ENCODE measurements around the gene FBXL2. TPM values are rescaled to one million over a fixed set of nuclear protein-coding genes. Genes with fewer than 3 reads are reported as not detected.

The FBXL2 gene
- total RNA-seq, 2 experiments from 2014 or later = not detected

DNA sequence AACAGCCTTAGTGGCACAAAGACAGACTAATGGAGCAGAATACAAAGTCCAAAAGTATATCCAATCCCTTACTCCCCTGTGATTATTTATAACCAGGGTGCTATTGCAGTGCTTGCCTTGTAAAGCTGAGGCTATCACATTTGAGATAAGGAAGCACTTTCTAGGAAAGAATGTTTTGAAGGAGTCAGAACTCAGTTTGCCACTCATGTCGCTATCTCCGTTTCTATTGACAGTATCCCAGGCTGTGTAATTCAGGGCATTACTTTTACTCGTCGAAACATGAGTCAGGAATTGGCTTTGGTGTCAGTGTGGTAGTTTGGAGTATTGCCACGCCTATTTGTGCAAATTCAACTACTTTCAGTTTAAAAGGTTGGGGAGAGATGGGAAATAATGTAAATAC, 78.4 kb downstream of the FBXL2 start:
- peaks cover 8% of the 10 kb centered on the region for H3K27me3 Mint-ChIP-seq

DNA sequence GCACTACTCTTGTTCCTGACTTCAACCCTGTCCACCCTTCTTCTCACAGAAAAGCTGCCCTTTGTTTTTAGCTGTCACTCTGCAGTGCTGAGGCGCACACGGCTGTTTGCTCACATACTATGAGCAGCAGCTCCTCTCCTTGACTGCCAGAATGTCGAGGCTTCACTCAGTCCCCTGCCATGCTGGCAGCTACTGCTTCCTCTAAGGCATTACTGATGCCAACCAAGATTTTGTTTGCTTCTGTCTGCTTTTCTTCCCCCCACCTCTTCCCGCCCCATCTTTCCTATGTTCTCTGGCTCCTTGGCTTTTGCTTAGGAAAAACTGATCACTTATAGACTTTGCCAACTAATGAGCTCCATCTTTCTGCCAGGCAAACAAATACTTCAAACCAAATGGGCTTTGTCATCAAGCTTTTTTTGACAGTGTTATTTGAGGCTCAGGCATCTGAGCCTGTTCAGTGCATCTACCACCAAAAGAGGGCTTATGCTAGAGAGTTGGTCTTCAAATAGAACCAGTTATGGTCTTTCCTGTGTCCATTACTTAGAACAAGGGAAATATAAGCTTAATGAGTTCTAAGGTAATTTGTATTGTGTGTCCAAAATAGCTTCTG, 81.0 kb downstream of the FBXL2 start:
- H3K4me1 Mint-ChIP-seq = no peaks in the 10 kb centered on the region
- no peak overlapping the region for H3K27ac Mint-ChIP-seq
- no peak for DNase-seq
- H3K4me3 Mint-ChIP-seq = no peak overlapping the region
- H3K27me3 Mint-ChIP-seq = peaks cover 8% of the 10 kb centered on the region
- H3K36me3 Mint-ChIP-seq = no peaks in the 10 kb centered on the region
- H3K9me3 Mint-ChIP-seq = no peaks in the 10 kb centered on the region

More for the DNA sequence above, 78.4 kb downstream of the FBXL2 start:
- Mint-ChIP-seq H3K4me3 (no peak overlapping the region), H3K9me3 (no peaks in the 10 kb centered on the region), H3K4me1 (no peaks in the 10 kb centered on the region), H3K36me3 (no peaks in the 10 kb centered on the region), H3K27ac (no peak overlapping the region)
- DNase-seq = no peak

DNA sequence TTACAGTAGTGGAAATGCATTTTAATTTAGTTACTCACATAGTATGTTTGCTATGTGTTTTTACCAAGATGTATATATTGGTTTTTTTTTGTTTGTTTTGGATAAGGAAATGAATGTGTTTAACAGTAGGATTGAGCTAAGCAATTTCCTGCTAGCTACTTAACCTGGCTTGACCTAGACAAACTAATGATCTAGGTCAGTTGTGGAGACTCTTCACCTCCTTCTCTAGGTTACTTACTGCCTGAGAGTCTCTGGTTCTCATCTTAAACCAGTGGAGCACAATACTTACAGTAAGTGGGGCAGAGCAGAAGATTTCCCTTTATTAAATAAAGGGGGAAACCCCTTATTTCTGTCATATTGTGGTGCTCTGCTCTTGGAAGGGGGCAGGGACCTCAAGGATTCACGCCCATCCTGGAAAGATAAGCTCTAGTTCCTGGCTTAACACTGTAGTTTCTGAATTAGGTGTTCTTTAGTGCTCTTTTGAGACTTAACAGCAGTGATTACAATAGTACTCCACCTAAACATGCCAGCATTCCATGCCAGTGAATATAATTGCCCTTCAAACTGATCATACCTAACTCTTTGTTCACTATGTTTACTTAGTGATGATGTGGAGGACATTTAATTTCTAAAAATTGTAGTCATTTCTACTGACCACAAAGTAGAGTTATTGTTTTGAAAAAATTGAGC, 83.0 kb downstream of the FBXL2 start:
- H3K4me3 Mint-ChIP-seq = no peak overlapping the region
- peaks cover 8% of the 10 kb centered on the region for H3K27me3 Mint-ChIP-seq
- H3K4me1 Mint-ChIP-seq = no peaks in the 10 kb centered on the region
- no peak for DNase-seq
- H3K36me3 Mint-ChIP-seq = no peaks in the 10 kb centered on the region
- no peaks in the 10 kb centered on the region for H3K9me3 Mint-ChIP-seq
- H3K27ac Mint-ChIP-seq = no peak overlapping the region

DNA sequence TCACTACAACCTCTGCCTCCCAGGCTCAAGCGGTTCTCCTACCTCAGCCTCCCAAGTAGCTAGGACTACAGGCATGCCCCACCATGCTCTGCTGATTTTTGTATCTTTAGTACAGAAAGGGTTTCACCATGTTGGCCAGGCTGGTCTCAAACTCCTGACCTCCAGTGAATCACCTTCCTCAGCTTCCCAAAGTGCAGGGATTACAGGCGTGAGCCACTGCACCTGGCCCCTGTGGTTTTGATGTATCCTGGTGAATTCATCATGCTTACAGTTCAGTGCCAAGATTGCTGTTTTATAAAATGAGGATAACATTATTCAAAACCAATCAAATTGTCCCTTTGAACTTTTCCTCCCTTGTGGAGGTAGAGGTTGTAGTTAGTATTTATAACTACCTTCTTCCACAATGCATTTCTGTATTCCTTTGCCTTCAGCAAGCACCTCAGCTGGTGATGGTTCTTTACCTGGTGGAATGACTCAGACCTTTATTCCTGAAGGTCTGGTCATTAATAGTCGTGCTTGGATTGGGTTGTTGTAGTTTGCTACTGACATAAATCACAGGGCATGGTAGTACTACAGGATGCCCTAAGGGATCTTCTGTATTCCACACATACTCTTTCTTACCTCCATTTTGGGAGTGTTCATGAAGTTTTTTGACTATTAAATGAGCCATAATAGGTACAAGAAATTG, 86.0 kb downstream of the FBXL2 start:
- Mint-ChIP-seq H3K4me1 (no peaks in the 10 kb centered on the region), H3K9me3 (no peaks in the 10 kb centered on the region), H3K27ac (no peak overlapping the region), H3K27me3 (peaks cover 5% of the 10 kb centered on the region), H3K36me3 (no peaks in the 10 kb centered on the region), H3K4me3 (no peak overlapping the region)
- no peak for DNase-seq

DNA sequence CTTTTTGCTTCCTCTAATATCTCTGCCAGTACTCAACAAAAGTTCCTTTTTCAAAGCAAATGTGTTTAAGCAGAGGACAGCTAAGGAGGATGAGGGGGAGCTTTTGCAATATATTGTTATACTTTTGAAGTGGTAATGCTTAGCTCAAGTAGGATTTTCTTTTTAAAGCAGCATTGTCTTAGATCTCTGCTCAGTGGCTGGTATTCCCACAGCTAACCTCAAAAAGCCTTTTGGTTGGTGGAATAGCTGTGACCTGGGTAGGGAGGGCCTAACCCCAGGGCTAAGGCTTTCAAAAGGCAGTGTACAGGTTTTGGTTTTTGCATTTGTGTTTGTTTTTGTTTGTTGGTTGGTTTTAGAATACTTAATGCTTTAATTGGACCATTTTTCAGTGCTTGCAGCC, 86.8 kb downstream of the FBXL2 start:
- Mint-ChIP-seq H3K4me3 (no peak overlapping the region), H3K9me3 (no peaks in the 10 kb centered on the region), H3K27ac (no peak overlapping the region), H3K4me1 (no peaks in the 10 kb centered on the region), H3K36me3 (no peaks in the 10 kb centered on the region), H3K27me3 (peaks cover 5% of the 10 kb centered on the region)
- DNase-seq = no peak

DNA sequence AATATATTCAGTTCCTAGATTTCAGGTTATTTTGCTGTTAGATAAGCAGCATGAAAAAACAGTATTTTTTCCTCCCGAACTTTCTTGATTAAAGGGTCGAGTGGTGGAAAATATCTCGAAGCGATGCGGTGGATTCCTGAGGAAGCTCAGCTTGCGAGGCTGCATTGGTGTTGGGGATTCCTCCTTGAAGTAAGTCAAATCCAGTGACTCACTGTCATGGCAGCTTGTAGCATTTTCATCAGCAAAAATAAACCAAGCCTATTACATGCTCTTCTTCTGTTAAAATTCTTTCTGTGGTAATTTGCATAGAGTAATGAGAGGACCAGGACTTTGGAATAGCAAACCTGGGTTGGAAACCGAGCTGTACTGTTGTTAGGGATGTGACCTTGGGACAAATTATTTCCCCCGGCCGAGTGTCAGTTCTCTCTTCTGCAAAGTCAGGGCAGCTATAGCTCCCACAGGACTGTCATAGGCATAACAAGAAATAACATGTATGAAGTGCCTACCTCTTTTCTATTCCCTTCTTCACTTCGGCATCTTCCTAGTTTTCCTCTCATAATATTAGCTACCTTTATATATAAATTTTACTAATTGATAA, 87.4 kb downstream of the FBXL2 start:
- Mint-ChIP-seq H3K4me1 (no peaks in the 10 kb centered on the region), H3K27me3 (peaks cover 5% of the 10 kb centered on the region), H3K36me3 (no peaks in the 10 kb centered on the region), H3K9me3 (no peaks in the 10 kb centered on the region), H3K27ac (no peak overlapping the region), H3K4me3 (no peak overlapping the region)
- no peak for DNase-seq

DNA sequence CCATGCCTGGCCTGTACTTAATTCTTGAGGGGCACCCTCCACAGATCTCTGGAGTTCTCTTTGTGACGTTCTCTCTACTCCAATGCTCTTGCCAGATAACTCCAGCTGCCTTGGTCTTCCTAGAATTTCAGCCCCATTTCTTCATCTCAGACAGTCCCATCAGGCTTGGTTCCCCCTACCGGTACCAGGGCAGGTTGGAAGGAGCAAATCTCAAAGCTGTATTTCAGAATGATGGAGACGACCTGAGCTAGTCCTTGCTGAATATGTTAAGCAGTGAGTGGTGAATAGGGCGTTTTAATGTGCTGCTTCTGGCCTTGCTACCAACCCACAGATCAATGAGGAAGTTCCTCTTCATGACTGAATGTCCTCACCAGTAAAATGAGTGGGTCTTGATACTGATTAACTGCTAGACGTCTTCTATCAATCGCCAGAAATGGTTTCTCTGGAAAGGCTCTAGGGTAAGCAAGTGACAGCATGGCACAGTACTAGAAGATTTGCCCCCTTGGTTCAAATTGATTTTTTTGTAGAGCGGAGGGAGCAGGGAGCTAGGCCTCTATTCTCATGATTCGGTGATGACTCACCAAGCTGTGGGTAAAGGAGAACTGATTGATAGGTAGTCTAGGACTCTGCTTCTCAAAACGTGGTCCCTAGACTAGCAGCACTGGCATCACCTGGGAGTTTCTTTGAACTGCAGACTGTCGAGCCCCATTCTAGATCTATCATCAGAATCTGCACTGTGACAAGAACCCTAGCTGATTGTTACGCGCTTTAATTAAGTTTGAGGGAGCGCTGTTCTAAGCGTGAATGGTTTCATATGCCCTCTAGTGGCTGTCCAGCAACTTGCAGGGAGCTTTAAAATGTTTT, 95.2 kb downstream of the FBXL2 start:
- H3K27ac Mint-ChIP-seq = no peak overlapping the region
- H3K27me3 Mint-ChIP-seq = peaks cover 18% of the 10 kb centered on the region
- peaks cover 7% of the 10 kb centered on the region for H3K4me1 Mint-ChIP-seq
- H3K4me3 Mint-ChIP-seq = no peak overlapping the region
- H3K36me3 Mint-ChIP-seq = no peaks in the 10 kb centered on the region
- DNase-seq = peak; percentile 13
- no peaks in the 10 kb centered on the region for H3K9me3 Mint-ChIP-seq

DNA sequence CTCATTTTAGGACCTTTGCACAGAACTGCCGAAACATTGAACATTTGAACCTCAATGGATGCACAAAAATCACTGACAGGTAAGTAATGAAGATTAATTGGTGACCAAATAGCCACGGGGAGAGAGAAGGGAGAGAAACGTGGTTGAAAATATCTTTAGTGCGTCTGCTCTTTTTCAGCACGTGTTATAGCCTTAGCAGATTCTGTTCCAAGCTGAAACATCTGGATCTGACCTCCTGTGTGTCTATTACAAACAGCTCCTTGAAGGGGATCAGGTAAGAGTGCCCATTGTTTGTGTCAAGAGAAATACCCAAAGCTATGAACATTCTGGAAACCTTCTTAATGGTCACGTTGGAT, 95.8 kb downstream of the FBXL2 start:
- Mint-ChIP-seq H3K27me3 (peaks cover 13% of the 10 kb centered on the region), H3K4me3 (no peak overlapping the region), H3K27ac (no peak overlapping the region), H3K9me3 (no peaks in the 10 kb centered on the region), H3K36me3 (no peaks in the 10 kb centered on the region), H3K4me1 (peaks cover 7% of the 10 kb centered on the region)
- no peak for DNase-seq

DNA sequence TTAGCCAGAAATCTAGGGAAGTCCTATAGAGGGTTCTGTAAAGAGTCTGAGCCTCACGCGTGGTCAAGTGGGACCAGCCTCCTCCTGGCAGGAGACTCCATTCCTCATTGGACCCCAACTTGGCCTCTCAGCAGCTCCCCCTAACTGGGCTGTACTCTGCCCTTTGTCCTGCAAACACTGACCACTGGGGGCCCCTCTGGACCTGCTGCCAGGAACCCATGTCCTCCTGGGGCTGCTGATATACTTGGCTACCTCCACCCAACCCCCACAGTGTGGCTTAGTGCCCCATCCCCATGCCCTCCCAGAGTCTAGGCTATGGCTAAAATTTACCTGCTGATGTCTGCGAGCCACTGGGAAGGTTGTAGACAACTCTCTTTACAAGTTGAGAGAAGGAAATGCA, 100.2 kb downstream of the FBXL2 start:
- no peak for DNase-seq
- no peak overlapping the region for H3K4me3 Mint-ChIP-seq
- peaks cover 3% of the 10 kb centered on the region for H3K4me1 Mint-ChIP-seq

DNA sequence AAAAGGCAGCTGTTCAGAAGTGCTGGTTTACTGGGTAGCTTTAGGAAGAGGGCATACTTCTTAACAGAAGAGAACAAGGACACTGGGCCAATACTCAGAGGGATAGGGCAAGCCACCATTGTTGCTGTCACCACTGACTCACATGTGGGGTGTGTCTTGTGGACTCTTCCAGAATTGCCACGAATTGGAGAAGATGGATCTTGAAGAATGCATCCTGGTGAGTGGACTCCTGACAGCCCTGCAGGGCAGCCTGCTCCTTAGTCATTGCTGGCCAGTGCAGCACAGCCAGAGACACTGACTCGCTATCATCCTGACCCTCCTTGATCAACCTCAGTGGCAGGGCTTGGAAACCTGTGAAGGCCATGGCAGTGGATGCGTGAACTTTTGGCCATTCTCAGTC, 100.7 kb downstream of the FBXL2 start:
- no peak overlapping the region for H3K27ac Mint-ChIP-seq
- DNase-seq = no peak
- H3K4me3 Mint-ChIP-seq = no peak overlapping the region
- H3K27me3 Mint-ChIP-seq = no peaks in the 10 kb centered on the region
- no peaks in the 10 kb centered on the region for H3K9me3 Mint-ChIP-seq
- H3K36me3 Mint-ChIP-seq = no peaks in the 10 kb centered on the region
- H3K4me1 Mint-ChIP-seq = no peaks in the 10 kb centered on the region

More for the DNA sequence above, 100.2 kb downstream of the FBXL2 start:
- H3K36me3 Mint-ChIP-seq = no peaks in the 10 kb centered on the region
- no peak overlapping the region for H3K27ac Mint-ChIP-seq
- peaks cover 2% of the 10 kb centered on the region for H3K27me3 Mint-ChIP-seq
- no peaks in the 10 kb centered on the region for H3K9me3 Mint-ChIP-seq

DNA sequence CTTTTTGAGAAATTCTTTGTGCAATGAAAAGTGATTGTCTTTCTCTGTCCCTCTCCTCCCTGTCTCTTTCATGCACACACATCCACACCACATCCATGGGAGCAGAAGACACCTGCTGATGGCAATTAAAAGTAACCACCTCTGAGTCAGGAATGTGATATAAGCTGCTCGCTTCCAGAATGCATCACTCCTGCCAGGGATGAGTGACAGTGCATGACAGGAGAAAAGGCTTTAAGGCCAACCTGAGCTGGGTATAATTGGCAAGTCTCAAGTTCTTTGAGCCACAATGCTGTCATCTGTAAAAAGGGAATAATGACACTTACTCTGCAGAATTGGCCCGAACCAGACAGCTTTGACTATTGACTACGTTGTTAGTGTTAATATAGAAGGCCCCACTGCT, 103.4 kb downstream of the FBXL2 start:
- Mint-ChIP-seq H3K36me3 (peaks cover 8% of the 10 kb centered on the region), H3K27me3 (no peaks in the 10 kb centered on the region), H3K9me3 (no peaks in the 10 kb centered on the region), H3K27ac (no peak overlapping the region), H3K4me1 (peaks cover 9% of the 10 kb centered on the region), H3K4me3 (no peak overlapping the region)
- DNase-seq = no peak

DNA sequence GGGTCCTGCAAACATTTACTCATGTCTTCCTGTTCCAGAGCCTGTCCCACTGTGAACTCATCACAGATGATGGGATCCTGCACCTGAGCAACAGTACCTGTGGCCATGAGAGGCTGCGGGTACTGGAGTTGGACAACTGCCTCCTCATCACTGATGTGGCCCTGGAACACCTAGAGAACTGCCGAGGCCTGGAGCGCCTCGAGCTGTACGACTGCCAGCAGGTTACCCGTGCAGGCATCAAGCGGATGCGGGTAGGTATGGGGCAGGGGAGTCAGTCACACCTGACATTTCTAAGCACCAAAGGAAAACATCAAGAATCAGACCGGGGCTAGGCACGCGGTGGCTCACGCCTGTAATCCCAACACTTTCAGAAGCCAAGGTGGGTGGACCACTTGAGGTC, 106.7 kb downstream of the FBXL2 start:
- Mint-ChIP-seq H3K4me3 (no peak overlapping the region), H3K36me3 (peaks cover 21% of the 10 kb centered on the region), H3K27ac (no peak overlapping the region)

DNA sequence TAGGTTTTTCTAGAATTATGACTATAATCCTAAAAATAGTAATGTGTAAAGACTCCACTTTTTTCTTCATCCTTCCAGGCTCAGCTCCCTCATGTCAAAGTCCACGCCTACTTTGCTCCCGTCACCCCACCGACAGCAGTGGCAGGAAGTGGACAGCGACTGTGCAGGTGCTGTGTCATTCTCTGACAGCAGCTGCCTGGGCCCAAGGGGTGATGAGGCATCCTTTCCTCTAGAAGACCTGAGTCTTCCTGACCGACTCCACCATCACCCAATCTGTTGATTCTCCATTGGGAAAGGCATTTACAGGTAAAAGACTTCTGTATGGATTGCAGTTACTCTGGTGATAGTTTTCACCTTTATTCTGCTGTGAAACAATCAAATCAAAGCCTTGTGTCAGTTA, 108.2 kb downstream of the FBXL2 start:
- H3K27me3 Mint-ChIP-seq = no peaks in the 10 kb centered on the region
- peak overlapping the region; percentile 70 for H3K27ac Mint-ChIP-seq
- DNase-seq = peak; percentile 60
- no peaks in the 10 kb centered on the region for H3K9me3 Mint-ChIP-seq
- H3K36me3 Mint-ChIP-seq = peaks cover 22% of the 10 kb centered on the region
- peaks cover 17% of the 10 kb centered on the region for H3K4me1 Mint-ChIP-seq
- H3K4me3 Mint-ChIP-seq = no peak overlapping the region

More for the DNA sequence above, 106.7 kb downstream of the FBXL2 start:
- H3K9me3 Mint-ChIP-seq = no peaks in the 10 kb centered on the region
- H3K27me3 Mint-ChIP-seq = no peaks in the 10 kb centered on the region
- peaks cover 17% of the 10 kb centered on the region for H3K4me1 Mint-ChIP-seq
- DNase-seq = no peak

DNA sequence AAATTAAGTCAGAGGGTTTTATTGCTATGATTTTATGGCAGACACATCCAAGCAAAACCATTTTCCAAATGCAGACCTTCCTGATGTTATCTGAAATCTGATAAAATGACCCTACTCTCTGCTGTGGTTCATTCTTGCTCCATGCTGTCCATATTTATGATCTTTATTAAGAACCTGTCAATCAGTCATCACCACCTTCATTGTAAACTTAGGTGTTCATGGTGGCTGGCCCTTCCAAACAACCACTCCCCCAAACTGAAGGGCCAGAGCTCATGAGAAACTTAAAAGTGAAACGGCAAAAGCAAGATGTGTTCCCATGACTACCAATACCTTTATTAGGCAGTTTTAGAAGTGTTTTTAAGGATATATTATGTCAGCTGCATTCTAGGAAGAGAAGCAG, 109.4 kb downstream of the FBXL2 start:
- H3K27me3 Mint-ChIP-seq = no peaks in the 10 kb centered on the region
- peaks cover 19% of the 10 kb centered on the region for H3K4me1 Mint-ChIP-seq
- DNase-seq = no peak
- no peaks in the 10 kb centered on the region for H3K9me3 Mint-ChIP-seq
- H3K27ac Mint-ChIP-seq = peak overlapping the region; percentile 19
- H3K4me3 Mint-ChIP-seq = no peak overlapping the region
- peaks cover 28% of the 10 kb centered on the region for H3K36me3 Mint-ChIP-seq

Data from activated naive CD8-positive, alpha-beta T cell treated with anti-CD3 and anti-CD28 coated beads for 36 hours (primary cell).